Purkinje cell (primary cell): Measurements from ENCODE around the gene NHLRC2. TPM values are rescaled to one million over a fixed set of nuclear protein-coding genes. Genes with fewer than 3 reads are reported as not detected.

Experiments used
- polyA plus RNA-seq: library from polyadenylated mRNA; unstranded; fragments of >200 nt; fragmentation: Nextera tagmentation; gene quantifications from 2 replicates; pipeline ENCODE4 v1.2.1, GENCODE V29; 2014

The NHLRC2 gene, protein sequence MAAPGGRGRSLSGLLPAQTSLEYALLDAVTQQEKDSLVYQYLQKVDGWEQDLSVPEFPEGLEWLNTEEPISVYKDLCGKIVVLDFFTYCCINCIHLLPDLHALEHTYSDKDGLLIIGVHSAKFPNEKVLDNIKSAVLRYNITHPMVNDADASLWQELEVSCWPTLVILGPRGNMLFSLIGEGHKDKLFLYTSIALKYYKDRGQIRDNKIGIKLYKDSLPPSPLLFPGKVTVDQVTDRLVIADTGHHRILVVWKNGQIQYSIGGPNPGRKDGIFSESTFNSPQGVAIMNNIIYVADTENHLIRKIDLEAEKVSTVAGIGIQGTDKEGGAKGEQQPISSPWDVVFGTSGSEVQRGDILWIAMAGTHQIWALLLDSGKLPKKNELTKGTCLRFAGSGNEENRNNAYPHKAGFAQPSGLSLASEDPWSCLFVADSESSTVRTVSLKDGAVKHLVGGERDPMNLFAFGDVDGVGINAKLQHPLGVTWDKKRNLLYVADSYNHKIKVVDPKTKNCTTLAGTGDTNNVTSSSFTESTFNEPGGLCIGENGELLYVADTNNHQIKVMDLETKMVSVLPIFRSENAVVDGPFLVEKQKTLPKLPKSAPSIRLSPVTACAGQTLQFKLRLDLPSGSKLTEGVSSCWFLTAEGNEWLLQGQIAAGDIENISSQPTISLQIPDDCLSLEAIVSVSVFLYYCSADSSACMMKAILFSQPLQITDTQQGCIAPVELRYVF
- polyA plus RNA-seq = 4.7 and 5.8 TPM in 2 replicates

GRCh38 chr10:113854013-113854760 lies at the start of gene NHLRC2, which contains the start of gene DCLRE1A:
Gene NHLRC2, plus strand, starts transcription at chr10:113854661. Its CDS starts 212 bp downstream, at chr10:113854873.
Gene DCLRE1A, minus strand, starts transcription at chr10:113854082. Its CDS starts 900 bp downstream, at chr10:113853182.

Other genes starting within 250 kb of the NHLRC2 start
- gene NRAP, start 190.6 kb upstream of the NHLRC2 start, polyA plus RNA-seq = not detected in 2 replicates
- gene CASP7, start 174.7 kb upstream of the NHLRC2 start, polyA plus RNA-seq = 0.10 and 1.7 TPM in 2 replicates
- not detected in 2 replicates for gene PLEKHS1, start 103.0 kb upstream of the NHLRC2 start, polyA plus RNA-seq
- 3.6 and 7.2 TPM in 2 replicates for gene DCLRE1A, start 579 bp upstream of the NHLRC2 start, polyA plus RNA-seq
- gene ADRB1, start 189.2 kb downstream of the NHLRC2 start, polyA plus RNA-seq = 0.91 and 2.9 TPM in 2 replicates